Immature natural killer cell (primary cell): Measurements from ENCODE around the gene MUS81. TPM values are rescaled to one million over a fixed set of nuclear protein-coding genes. Genes with fewer than 3 reads are reported as not detected.

ENCODE experiments used
- DNase-seq, 3 donors: peaks; one replicate each; pipeline ENCODE4 v3.0.0; 2022; ENCODE audit warnings: mixed read lengths in 1 of 3
- H3K27ac Mint-ChIP-seq, 6 donors: one replicate each; pipeline ENCODE4 v1.8.0; 2020; ENCODE audit warnings: mixed read lengths in 6 of 6, mild to moderate bottlenecking in 5 of 6, inconsistent platforms in 4 of 6, moderate library complexity in 3 of 6
- H3K27me3 Mint-ChIP-seq, 3 donors: one replicate each; pipeline ENCODE4 v1.8.0; 2020 to 2021; ENCODE audit warnings: low read depth in 3 of 3, mild to moderate bottlenecking in 3 of 3, mixed read lengths in 3 of 3, moderate library complexity in 3 of 3, inconsistent platforms in 1 of 3
- H3K36me3 Mint-ChIP-seq, 3 donors: one replicate each; pipeline ENCODE4 v1.8.0; 2020; ENCODE audit warnings: mixed read lengths in 3 of 3, inconsistent platforms in 2 of 3, mild to moderate bottlenecking in 2 of 3
- H3K4me1 Mint-ChIP-seq, 2 donors: one replicate each; pipeline ENCODE4 v1.8.0; 2020; ENCODE audit warnings: inconsistent platforms in 2 of 2, mild to moderate bottlenecking in 2 of 2, mixed read lengths in 2 of 2, moderate library complexity in 1 of 2
- H3K4me3 Mint-ChIP-seq, 5 donors: one replicate each; pipeline ENCODE4 v1.8.0; 2020; ENCODE audit warnings: mild to moderate bottlenecking in 5 of 5, mixed read lengths in 5 of 5, inconsistent platforms in 3 of 5, moderate library complexity in 3 of 5
- H3K9me3 Mint-ChIP-seq, 6 donors: one replicate each; pipeline ENCODE4 v1.8.0; 2020; ENCODE audit warnings: mild to moderate bottlenecking in 6 of 6, mixed read lengths in 6 of 6, inconsistent platforms in 4 of 6, moderate library complexity in 3 of 6
- polyA plus RNA-seq, 3 donors: library from polyadenylated mRNA; unstranded; fragments of 300-500 nt; fragmentation: Illumina TruSeq; gene quantifications; one replicate each; pipeline ENCODE4 v1.2.3, GENCODE V29; 2021

Gene MUS81
- polyA plus RNA-seq, 3 donors from 2014 or later, result 22.7 to 47.0 (median 32.2) TPM

- H3K27me3 Mint-ChIP-seq, result peaks cover 0 to 8% (median 8%) of the 10 kb centered on the region in 3 donors
- H3K9me3 Mint-ChIP-seq, result no peaks in the 10 kb centered on the region
- DNase-seq, result peak; percentile 60 to 73 (median 65)
- peak overlapping the region; percentile 94 to 98 (median 96) for H3K27ac Mint-ChIP-seq
- H3K4me3 Mint-ChIP-seq, result peak overlapping the region; percentile 87 to 97 (median 95)
- peaks cover 0 to 14% (median 0%) of the 10 kb centered on the region in 3 donors for H3K36me3 Mint-ChIP-seq
- H3K4me1 Mint-ChIP-seq, result peaks cover 75 to 76% of the 10 kb centered on the region in 2 donors
Measured at GRCh38 chr11:65880844-65881421, 20.7 kb downstream of the MUS81 start.

GRCh38 chr11:65882120-65883057, 22.2 kb downstream of the MUS81 start:
- Mint-ChIP-seq H3K36me3 (peaks cover 0 to 18% (median 0%) of the 10 kb centered on the region in 3 donors), H3K4me1 (peaks cover 77 to 84% of the 10 kb centered on the region in 2 donors), H3K27me3 (peaks cover 0 to 8% (median 8%) of the 10 kb centered on the region in 3 donors), H3K9me3 (no peaks in the 10 kb centered on the region), H3K27ac (peak overlapping the region; percentile 23 to 98 (median 94)), H3K4me3 (peak overlapping the region; percentile 87 to 97 (median 95))
- DNase-seq, result no peak

GRCh38 chr11:65883058-65883761, 23.0 kb downstream of the MUS81 start:
- peaks cover 0 to 11% (median 8%) of the 10 kb centered on the region in 3 donors for H3K27me3 Mint-ChIP-seq
- peaks cover 78 to 84% of the 10 kb centered on the region in 2 donors for H3K4me1 Mint-ChIP-seq
- H3K27ac Mint-ChIP-seq, result peak overlapping the region in 5 of 6 donors; percentile 23 to 94 (median 87)
- peaks cover 0 to 18% (median 0%) of the 10 kb centered on the region in 3 donors for H3K36me3 Mint-ChIP-seq
- no peak for DNase-seq
- no peaks in the 10 kb centered on the region for H3K9me3 Mint-ChIP-seq
- H3K4me3 Mint-ChIP-seq, result peak overlapping the region in 1 of 5 donors; percentile 36

DNA sequence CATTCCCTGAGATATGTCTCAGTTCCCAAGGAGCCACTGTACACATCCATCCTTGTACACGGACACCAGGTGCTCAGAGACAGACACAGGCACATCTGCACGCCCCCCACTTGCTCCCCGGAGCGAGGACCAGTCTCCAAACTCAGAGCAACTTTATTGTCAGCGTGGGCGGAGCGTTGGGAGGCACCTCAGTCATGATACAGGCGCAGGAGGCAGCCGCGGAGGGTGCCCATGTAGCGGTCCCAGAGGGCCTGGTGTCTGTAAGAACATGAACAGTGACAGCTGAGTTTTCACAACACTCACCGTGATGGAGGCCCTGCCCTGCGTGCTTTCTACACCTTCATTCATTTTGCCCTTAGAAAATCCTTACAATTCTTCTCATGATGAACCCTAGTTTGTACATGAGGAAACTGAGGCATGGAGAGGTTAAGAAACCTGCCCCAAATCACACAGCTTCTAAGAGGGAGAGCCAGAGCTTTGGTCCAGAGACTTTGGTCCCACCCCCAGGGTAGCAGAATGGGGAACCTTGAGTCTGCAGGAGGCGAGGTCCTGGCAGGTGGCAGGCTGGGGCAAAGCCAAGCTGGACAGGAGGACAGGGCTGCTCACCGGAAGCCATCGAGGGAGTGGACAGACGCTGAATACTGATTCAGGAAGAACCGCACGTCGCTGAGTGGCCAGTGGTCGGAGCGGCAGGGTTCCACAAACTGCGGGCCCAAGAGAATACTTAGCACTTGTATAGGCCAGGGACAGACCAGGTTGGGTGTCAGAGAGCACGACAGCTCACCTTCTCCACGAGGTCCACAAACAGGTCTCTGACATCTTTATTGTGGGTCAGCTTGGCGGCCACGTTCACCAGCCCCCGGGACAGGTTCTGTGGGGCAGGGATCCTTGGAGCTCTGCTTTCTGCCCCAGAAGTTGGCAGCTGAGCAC, 23.8 kb downstream of the MUS81 start:
- Mint-ChIP-seq H3K4me1 (peaks cover 77 to 84% of the 10 kb centered on the region in 2 donors), H3K27me3 (peaks cover 7 to 16% (median 13%) of the 10 kb centered on the region in 3 donors), H3K36me3 (peaks cover 0 to 18% (median 0%) of the 10 kb centered on the region in 3 donors), H3K9me3 (no peaks in the 10 kb centered on the region), H3K27ac (peak overlapping the region; percentile 23 to 94 (median 89)), H3K4me3 (peak overlapping the region in 2 of 5 donors; percentile 40 to 52)
- DNase-seq, result no peak

DNA sequence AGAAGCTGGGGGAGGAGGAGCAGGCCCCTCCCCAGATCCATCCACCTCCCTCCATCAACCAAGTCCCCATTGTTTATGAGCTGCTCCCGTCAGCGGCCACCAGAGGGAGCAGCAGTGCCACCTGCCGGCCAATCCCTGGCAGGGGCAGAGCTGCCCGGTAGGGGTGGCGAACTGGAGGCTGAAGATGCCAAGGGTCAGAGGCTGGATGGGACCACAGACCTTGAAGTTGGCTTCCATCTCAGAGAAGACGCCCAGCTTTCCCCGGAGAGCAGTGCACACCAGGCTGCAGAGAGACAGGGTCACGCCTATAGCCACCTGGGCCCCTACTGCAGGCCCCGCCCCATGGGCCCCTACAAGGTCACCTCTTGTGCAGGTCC, 24.5 kb downstream of the MUS81 start:
- H3K27ac Mint-ChIP-seq, result peak overlapping the region; percentile 15 to 91 (median 89)
- peaks cover 77 to 84% of the 10 kb centered on the region in 2 donors for H3K4me1 Mint-ChIP-seq
- peaks cover 0 to 18% (median 0%) of the 10 kb centered on the region in 3 donors for H3K36me3 Mint-ChIP-seq
- H3K4me3 Mint-ChIP-seq, result peak overlapping the region in 4 of 5 donors; percentile 15 to 52 (median 44)
- no peaks in the 10 kb centered on the region for H3K9me3 Mint-ChIP-seq
- peak; percentile 80 to 84 (median 83) for DNase-seq
- peaks cover 7 to 16% (median 14%) of the 10 kb centered on the region in 3 donors for H3K27me3 Mint-ChIP-seq

DNA sequence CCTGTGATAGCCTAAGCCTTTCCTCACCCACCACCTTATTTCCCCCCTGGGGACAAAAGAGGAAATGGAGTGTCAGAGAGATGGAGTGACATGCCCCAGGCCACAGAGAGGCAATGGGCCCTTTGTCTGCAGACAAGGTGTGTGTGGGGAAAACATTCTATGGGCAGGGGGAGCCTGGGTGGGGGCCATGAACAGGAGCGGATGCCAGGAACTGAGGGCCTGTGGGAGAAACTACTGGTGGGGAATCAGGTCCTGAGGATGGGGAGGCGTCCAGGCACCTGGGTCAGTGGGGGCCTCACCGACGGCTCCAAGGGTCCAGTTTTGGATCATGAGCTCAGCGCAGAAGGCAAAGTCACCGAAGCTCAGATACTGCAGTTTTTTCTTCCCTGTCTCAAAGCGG, 25.0 kb downstream of the MUS81 start:
- Mint-ChIP-seq H3K4me3 (no peak overlapping the region), H3K27me3 (peaks cover 7 to 19% (median 16%) of the 10 kb centered on the region in 3 donors), H3K9me3 (no peaks in the 10 kb centered on the region), H3K27ac (peak overlapping the region in 3 of 6 donors; percentile 23 to 53 (median 50)), H3K36me3 (peaks cover 0 to 18% (median 0%) of the 10 kb centered on the region in 3 donors), H3K4me1 (peaks cover 77 to 84% of the 10 kb centered on the region in 2 donors)
- no peak for DNase-seq

- Mint-ChIP-seq H3K36me3 (peaks cover 0 to 18% (median 0%) of the 10 kb centered on the region in 3 donors), H3K27me3 (peaks cover 7 to 18% (median 16%) of the 10 kb centered on the region in 3 donors), H3K4me3 (peak overlapping the region in 3 of 5 donors; percentile 71 to 92 (median 84)), H3K9me3 (no peaks in the 10 kb centered on the region), H3K4me1 (peaks cover 71 to 79% of the 10 kb centered on the region in 2 donors), H3K27ac (peak overlapping the region in 2 of 6 donors; percentile 29 to 84)
- no peak for DNase-seq
Measured at GRCh38 chr11:65885808-65886536, 25.7 kb downstream of the MUS81 start.

DNA sequence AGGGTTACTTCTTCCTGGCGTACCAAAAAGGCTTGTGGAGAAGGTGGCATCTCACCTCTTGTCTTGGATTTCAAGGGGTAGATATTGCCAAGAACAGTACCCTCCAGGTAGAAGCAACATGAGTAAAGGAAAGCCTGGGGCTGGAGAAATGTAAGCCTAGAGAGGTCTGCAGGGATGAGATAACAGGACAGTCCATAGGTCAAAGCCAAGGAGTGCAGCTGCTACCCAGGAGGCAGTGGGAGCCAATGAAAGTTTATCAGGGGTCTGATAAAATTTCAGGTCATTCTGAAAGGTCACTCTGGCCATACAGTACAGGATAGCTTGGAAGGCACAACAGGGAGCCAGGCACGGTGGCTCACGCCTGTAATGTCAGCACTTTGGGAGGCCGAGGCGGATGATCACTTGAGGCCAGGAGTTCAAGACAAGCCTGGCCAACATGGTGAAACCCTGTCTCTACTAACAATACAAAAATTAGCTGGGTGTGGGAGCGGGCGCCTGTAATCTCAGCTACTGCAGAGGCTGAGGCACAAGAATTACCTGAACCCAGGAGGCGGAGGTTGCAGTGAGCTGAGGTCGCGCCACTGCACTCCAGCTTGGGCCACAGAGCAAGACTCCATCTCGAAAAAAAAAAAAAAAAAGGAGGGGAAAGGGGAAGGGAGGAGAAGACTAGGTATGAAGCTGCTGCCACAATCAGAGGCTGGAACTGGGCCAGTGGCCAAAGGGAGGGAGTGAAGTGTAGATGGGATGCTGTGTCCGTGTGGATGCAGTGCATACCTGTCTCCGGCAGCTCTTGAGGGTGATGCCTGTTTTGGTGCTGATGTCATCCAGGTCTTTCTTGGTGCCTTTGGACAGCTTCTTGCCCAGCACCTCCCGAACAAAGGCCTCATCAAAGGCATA, 26.8 kb downstream of the MUS81 start:
- H3K4me1 Mint-ChIP-seq, result peaks cover 67 to 75% of the 10 kb centered on the region in 2 donors
- H3K9me3 Mint-ChIP-seq, result no peaks in the 10 kb centered on the region
- H3K27me3 Mint-ChIP-seq, result peaks cover 7 to 17% (median 15%) of the 10 kb centered on the region in 3 donors
- peaks cover 0 to 18% (median 0%) of the 10 kb centered on the region in 3 donors for H3K36me3 Mint-ChIP-seq
- H3K27ac Mint-ChIP-seq, result peak overlapping the region; percentile 29 to 99 (median 98)
- H3K4me3 Mint-ChIP-seq, result peak overlapping the region; percentile 84 to 94 (median 92)
- no peak for DNase-seq

DNA sequence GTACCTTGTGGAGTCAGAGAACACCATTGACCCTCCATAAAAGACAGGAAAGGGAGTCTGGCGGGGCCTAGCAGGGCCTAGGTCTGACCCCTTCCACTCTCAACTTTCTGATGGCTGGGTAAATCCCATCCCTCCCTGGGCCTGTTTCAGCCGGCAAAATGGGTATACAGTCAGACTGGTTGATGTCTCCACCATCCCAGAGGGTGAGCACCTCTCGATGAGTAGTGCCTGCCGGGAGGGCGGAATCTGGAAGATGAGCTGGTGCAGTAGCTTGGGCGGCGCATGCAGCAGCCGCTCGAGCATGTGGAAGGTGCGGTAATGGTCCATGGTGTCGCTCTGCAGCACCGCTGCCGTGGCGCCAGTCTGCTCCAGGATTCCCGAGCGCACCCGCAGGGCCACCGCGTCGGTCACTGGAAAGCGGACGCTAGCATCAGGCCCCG, 27.5 kb downstream of the MUS81 start:
- no peak for DNase-seq
- H3K9me3 Mint-ChIP-seq, result no peaks in the 10 kb centered on the region
- peaks cover 68 to 76% of the 10 kb centered on the region in 2 donors for H3K4me1 Mint-ChIP-seq
- H3K27ac Mint-ChIP-seq, result peak overlapping the region; percentile 94 to 99 (median 98)
- H3K27me3 Mint-ChIP-seq, result peaks cover 7 to 17% (median 15%) of the 10 kb centered on the region in 3 donors
- H3K36me3 Mint-ChIP-seq, result peaks cover 0 to 14% (median 0%) of the 10 kb centered on the region in 3 donors
- peak overlapping the region; percentile 84 to 94 (median 92) for H3K4me3 Mint-ChIP-seq

GRCh38 chr11:65888163-65888814, 28.1 kb downstream of the MUS81 start, which contains the start of gene FIBP:
TSS of gene FIBP (minus strand) at chr11:65888471. CDS start at chr11:65888418, 53 bp downstream.
- Mint-ChIP-seq H3K4me3 (peak within 1 kb of the TSS; percentile 84 to 94 (median 92)), H3K36me3 (peaks cover 0 to 13% (median 0%) of the 10 kb centered on the region in 3 donors), H3K27ac (peak within 1 kb of the TSS; percentile 94 to 99 (median 98)), H3K9me3 (no peaks in the 10 kb centered on the region), H3K4me1 (peaks cover 74 to 81% of the 10 kb centered on the region in 2 donors), H3K27me3 (peaks cover 7 to 17% (median 15%) of the 10 kb centered on the region in 3 donors)
- DNase-seq, result peak; percentile 92 to 93 (median 92)
